GM10266 (cell line): Measurements from ENCODE around the gene PPIP5K2.
"Not testable (repeated sequence)": the region's sequence is repeated elsewhere in the genome, so short reads cannot be mapped to it uniquely, and the experiment has no call there.

Experiments used
- DNase-seq: peaks from one replicate; pipeline ENCODE4 v3.0.0; 2012; ENCODE audit errors: extremely low spot score
- CTCF ChIP-seq: IDR thresholded peaks from 2 replicates; pipeline ENCODE4 v1.5.1; 2012; ENCODE audit warnings: mild to moderate bottlenecking, low read depth; ENCODE audit not compliant: control insufficient read depth, insufficient read depth; ENCODE audit errors: missing control alignments

The PPIP5K2 gene

GRCh38 chr5:103119765-103120606 lies at the start of gene PPIP5K2, which contains the start of gene GIN1:
TSS of gene PPIP5K2 (plus strand) at chr5:103120301. CDS start at chr5:103129590, 9,289 bp downstream.
TSS of gene GIN1 (minus strand) at chr5:103120138. CDS start at chr5:103108707, 11,431 bp downstream.
- DNase-seq, result peak; percentile 80
- no peak for TF ChIP-seq CTCF

- DNase-seq, result not testable (repeated sequence)
Measured at GRCh38 chr5:103073500-103073899, 46.6 kb upstream of the PPIP5K2 start.

GRCh38 chr5:103075442-103075841 lies 44.7 kb upstream of the PPIP5K2 start:
- DNase-seq, result no peak

GRCh38 chr5:103079796-103080195 lies 40.3 kb upstream of the PPIP5K2 start:
- no peak for TF ChIP-seq CTCF
- DNase-seq, result no peak

More at GRCh38 chr5:103075442-103075841, 44.7 kb upstream of the PPIP5K2 start:
- TF ChIP-seq CTCF, result no peak

GRCh38 chr5:103086547-103086946 lies 33.6 kb upstream of the PPIP5K2 start:
- no peak for DNase-seq
- no peak for TF ChIP-seq CTCF

- no peak for DNase-seq
- TF ChIP-seq CTCF, result no peak
Measured at GRCh38 chr5:103089272-103089671, 30.8 kb upstream of the PPIP5K2 start.

- no peak for TF ChIP-seq CTCF
- no peak for DNase-seq
Measured at GRCh38 chr5:103090791-103091190, 29.3 kb upstream of the PPIP5K2 start.
